ENCODE results near the gene SIRPA.
"Not testable (repeated sequence)": the region's sequence is repeated elsewhere in the genome, so short reads cannot be mapped to it uniquely, and the experiment has no call there.

The SIRPA gene

GRCh38 chr20:1906361-1907051 lies 11.3 kb downstream of the SIRPA start:
- TF ChIP-seq CTCF (IDR thresholded peaks at IDR 0.05; ENCODE audit: low read depth, low read length): no peak
- no peak overlapping the region for H3K4me3 ChIP-seq (ENCODE audit: low read depth, low read length)

GRCh38 chr20:1907586-1907985 lies 12.4 kb downstream of the SIRPA start:
- no peak overlapping the region for H3K4me3 ChIP-seq (ENCODE audit: low read depth, low read length)
- no peak for TF ChIP-seq CTCF (IDR thresholded peaks at IDR 0.05; ENCODE audit: low read depth, low read length)

GRCh38 chr20:1908191-1908590 lies 13.0 kb downstream of the SIRPA start:
- H3K4me3 ChIP-seq (ENCODE audit: low read depth, low read length): no peak overlapping the region
- no peak for TF ChIP-seq CTCF (IDR thresholded peaks at IDR 0.05; ENCODE audit: low read depth, low read length)

GRCh38 chr20:1909097-1909496 lies 13.9 kb downstream of the SIRPA start:
- H3K4me3 ChIP-seq (ENCODE audit: low read depth, low read length): no peak overlapping the region
- TF ChIP-seq CTCF (IDR thresholded peaks at IDR 0.05; ENCODE audit: low read depth, low read length): no peak

GRCh38 chr20:1911536-1911935 lies 16.3 kb downstream of the SIRPA start:
- H3K4me3 ChIP-seq (ENCODE audit: low read depth, low read length): no peak overlapping the region
- TF ChIP-seq CTCF (IDR thresholded peaks at IDR 0.05; ENCODE audit: low read depth, low read length): no peak

GRCh38 chr20:1912053-1912452 lies 16.8 kb downstream of the SIRPA start:
- TF ChIP-seq CTCF (IDR thresholded peaks at IDR 0.05; ENCODE audit: low read depth, low read length): no peak
- no peak overlapping the region for H3K4me3 ChIP-seq (ENCODE audit: low read depth, low read length)

GRCh38 chr20:1912646-1913045 lies 17.4 kb downstream of the SIRPA start:
- H3K4me3 ChIP-seq (ENCODE audit: low read depth, low read length): no peak overlapping the region
- no peak for TF ChIP-seq CTCF (IDR thresholded peaks at IDR 0.05; ENCODE audit: low read depth, low read length)

GRCh38 chr20:1915233-1915632 lies 20.0 kb downstream of the SIRPA start:
- not testable (repeated sequence) for H3K4me3 ChIP-seq (ENCODE audit: low read depth, low read length)
